Left renal cortex interstitium (tissue), 4 donors: ENCODE results near the gene DNAH17. TPM values are rescaled to one million over a fixed set of nuclear protein-coding genes. Genes with fewer than 3 reads are reported as not detected.
"Not testable (repeated sequence)": the region's sequence is repeated elsewhere in the genome, so short reads cannot be mapped to it uniquely, and the experiment has no call there.

Experiments used
- DNase-seq, 4 donors: peaks; one replicate each; pipeline ENCODE4 v3.0.0-alpha.2; 2013; ENCODE audit warnings: low read depth in 4 of 4, low spot score in 2 of 4, missing footprints in 1 of 4
- polyA plus RNA-seq, 4 donors: library from polyadenylated mRNA; unstranded; fragments of 120-200 nt; gene quantifications; one replicate each; pipeline ENCODE4 v1.2.1, GENCODE V29; 2013; ENCODE audit not compliant: insufficient read length in 4 of 4

Gene DNAH17
- polyA plus RNA-seq, 4 donors: 1.3 to 4.3 (median 2.8) TPM

GRCh38 chr17:78484271-78485246 is 92.6 kb downstream of the DNAH17 start:
- no peak for DNase-seq

DNA sequence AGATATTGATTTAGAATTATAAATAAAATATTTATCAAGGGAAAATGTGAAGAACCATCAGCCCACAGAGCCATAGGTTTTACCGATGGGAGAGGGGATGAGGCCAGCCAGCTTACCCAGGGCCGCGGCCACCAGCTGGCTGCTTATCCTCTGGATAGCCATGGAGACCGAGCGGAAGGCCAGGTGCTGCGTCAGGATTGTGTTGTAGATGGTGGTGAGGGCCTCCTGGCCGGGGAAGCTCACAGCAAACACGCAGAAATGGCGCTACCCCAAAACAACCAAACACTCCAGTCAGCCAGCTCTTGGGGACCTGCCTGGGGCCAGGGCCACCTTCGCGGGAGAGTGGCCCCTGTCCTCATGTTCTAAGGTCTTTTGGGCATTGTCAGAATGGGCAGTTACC is 97.8 kb downstream of the DNAH17 start:
- DNase-seq: no peak

- no peak for DNase-seq
These were observed 98.4 kb downstream of the DNAH17 start for GRCh38 chr17:78478757-78479297.

DNA sequence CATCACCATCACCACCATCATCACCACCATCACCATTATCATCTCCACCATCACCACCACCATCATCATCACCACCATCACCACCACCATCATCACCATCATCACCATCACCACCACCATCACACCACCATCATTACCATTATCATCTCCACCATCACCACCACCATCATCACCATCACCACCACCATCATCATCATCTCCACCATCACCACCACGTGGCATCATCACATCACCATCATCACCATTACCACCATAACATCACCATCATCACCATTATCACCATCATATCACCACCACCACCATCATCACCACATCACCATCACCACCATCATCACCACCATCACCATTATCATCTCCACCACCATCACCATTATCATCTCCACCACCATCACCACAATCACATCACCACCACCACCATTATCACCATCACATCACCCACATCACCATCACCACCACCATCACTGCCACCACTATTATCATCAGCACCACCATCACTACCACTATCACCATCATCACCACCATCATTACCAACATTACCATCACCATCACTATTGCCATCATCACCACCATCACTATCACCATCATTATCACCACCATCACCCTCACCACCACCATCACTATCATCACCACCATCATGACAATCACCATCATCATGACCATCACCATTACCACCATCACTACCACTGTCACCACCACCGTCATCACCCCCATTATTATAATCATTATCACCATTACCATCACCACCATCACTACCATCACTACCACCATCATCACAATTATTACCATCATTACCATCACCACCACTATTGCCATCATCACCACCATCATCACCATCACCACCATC is 99.1 kb downstream of the DNAH17 start:
- no peak for DNase-seq

DNA sequence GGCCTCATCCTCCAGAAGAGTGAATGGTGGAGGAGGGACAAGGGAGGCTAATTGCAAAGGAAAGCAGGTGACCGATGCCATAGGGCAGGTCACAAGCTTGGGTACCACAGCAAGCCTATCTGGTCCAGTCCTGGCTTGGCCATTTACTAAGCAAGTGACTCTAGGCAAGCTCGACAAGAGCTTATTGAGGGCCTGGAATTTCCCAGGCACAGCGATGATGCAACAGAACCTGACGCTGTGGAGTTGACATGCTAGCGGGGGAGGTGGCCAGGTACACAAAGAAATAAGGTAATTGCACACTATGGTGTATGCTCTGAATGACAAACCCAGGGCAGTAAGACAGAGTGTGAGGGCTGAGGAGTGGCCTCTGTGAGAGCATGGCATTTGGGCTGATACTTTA is 100.2 kb downstream of the DNAH17 start:
- DNase-seq: no peak

DNA sequence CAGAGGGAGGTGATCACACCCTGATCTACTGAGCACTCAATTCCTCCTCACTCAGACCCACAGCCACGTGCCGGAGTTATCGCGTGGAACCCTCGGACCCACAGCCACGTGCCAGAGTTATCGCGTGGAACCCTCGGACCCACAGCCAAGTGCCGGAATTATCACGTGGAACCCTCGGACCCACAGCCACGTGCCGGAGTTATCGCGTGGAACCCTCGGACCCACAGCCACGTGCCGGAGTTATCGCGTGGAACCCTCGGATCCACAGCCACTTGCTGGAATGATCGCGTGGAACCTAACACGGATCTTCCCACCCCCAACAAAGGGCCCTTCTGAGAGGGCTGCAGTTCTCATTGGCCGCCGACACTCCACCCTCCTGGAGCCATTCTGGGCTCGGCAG is 101.0 kb downstream of the DNAH17 start:
- no peak for DNase-seq

DNA sequence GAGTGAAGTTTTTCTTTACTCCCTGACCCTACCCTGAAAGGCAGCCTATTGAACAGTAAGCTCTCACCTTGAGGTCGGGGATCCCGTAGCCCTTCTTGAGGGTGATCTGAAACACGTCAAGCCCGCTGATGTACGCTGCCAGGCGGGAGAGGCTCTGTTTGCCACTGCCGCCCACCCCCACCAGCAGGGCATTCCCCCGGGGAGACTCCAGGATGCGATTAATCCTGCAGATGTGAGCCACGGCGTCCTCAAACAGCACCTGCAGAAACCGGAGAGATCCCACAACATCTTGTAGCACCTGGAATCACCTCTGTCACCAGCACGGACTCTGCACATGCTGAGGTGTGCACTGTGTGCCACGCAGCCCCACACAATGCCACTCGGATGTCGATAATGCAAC is 102.0 kb downstream of the DNAH17 start:
- no peak for DNase-seq

- no peak for DNase-seq
These were observed 102.5 kb downstream of the DNAH17 start for GRCh38 chr17:78474614-78475146.

GRCh38 chr17:78473951-78474613 is 103.1 kb downstream of the DNAH17 start:
- no peak for DNase-seq

GRCh38 chr17:78472035-78472905 is 104.9 kb downstream of the DNAH17 start:
- no peak for DNase-seq

DNA sequence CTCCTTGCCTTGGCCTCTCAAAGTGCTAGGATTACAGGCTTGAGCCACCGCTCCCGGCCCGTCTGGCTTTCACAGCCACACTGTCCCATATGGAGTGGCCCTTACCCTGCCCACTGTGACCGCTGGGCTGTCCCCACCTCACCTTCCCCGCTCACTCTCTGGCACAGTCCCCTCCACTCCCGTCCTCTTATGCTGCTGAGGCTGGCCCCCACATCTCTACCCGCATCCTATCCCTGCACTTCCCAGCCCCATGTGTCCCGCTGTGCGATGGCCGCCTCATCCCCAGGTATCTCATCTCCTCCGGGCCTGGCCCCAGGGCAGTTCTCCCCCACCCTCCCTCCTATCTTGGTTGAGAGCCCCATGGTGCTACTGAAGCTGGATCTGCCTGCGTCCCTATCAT is 105.6 kb downstream of the DNAH17 start:
- DNase-seq: no peak

DNA sequence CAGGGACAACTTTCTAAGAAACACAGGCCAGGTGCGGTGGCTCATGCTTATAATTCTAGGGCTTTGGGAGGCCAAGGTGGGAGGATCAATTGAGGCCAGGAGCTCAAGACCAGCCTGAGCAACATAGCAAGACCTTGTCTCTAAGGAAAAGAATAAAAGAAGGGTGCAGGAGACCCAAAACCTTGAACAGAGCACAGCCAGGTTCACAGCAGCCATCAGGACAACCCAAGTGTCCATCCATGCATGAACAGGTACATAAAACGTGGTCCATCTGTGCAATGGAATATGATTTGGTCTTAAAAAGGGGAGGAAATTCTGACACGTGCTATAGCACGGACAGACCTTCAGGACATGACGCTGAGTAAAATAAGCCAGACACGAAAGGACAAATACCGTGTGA is 107.8 kb downstream of the DNAH17 start:
- no peak for DNase-seq

- DNase-seq: no peak
These were observed 108.8 kb downstream of the DNAH17 start for GRCh38 chr17:78468366-78468765.

GRCh38 chr17:78466786-78467715 is 110.1 kb downstream of the DNAH17 start:
- DNase-seq: no peak

GRCh38 chr17:78466109-78466785 is 110.9 kb downstream of the DNAH17 start:
- not testable (repeated sequence) for DNase-seq

DNA sequence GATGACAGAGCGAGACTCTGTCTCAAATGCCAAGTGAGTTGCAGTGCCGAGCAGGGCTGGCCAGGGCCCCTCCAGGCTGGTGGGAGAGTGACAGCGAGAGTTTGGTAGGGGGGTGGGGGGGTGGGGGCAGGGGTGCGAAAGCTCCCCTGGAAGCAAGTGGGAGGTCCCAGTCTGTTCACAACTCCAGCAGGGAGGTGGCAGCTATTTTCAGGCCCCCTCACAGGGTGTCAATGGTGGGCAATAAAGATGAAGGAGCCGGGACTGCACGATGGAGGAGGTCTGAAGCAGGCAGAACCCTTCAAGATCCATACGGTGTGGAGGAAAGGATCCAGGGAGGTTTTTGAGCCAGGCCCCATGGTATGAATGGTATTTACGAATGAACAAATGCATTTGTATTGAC is 115.0 kb downstream of the DNAH17 start:
- DNase-seq: no peak

DNA sequence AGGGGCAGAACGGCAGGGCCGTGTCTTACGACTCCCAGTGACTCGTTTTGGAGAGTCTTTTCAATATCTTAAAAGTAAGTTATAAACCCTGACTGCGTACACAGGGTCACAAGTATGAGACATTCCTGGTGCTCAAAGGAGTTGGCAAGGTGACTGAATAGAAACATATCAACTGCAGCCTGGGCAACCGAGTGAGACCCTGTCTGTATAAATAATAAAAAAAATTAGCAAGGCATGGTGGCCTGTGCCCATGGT is 115.5 kb downstream of the DNAH17 start:
- no peak for DNase-seq
